HCT116 (cell line): ENCODE measurements around the gene CDKN1A. TPM values are rescaled to one million over a fixed set of nuclear protein-coding genes. Genes with fewer than 3 reads are reported as not detected.

Experiments
- ATAC-seq: fragments of 200-7000 bp; cut with Tn5 transposase; 2 replicates; pipeline ENCODE4 v1.9.1; 2020; ENCODE audit warnings: mild to moderate bottlenecking, moderate library complexity
- BruUV-seq: library from RNA; stranded (reverse); fragments of 400-500 nt; replicated peaks from 2 replicates; lab custom pipeline; 2021; lab: Mats Ljungman, UMichigan
- CTCF ChIA-PET: fragments of 300-600 bp; sonication (Branson Sonifier 250); formaldehyde crosslinking; loops from one replicate; lab custom pipeline; 2021; ENCODE audit warnings: antibody characterized with exemption; lab: Charles Lee
- POLR2A ChIA-PET: fragments of 300-600, 350-600 bp; sonication (Branson Sonifier 250); formaldehyde crosslinking; loops from one replicate; lab custom pipeline; 2021; ENCODE audit warnings: antibody characterized with exemption; lab: Charles Lee
- RAD21 ChIA-PET, 2 experiments: fragments of 300-600 bp; sonication (Branson Sonifier 250); formaldehyde crosslinking; loops; one replicate each; lab custom pipeline; 2023; ENCODE audit warnings: low total read pairs in 2 of 2; ENCODE audit not compliant: uncharacterized antibody in 2 of 2, unreplicated experiment in 2 of 2, low non-redundant PET in 1 of 2; lab: Charles Lee
- DNase-seq: peaks from one replicate; pipeline ENCODE4 v3.0.0-alpha.2; 2010; ENCODE audit warnings: low read depth, low spot score
- H2AFZ ChIP-seq: fragments of 200-600 bp; shearing (Covaris generic), sonication (generic); 2 replicates; pipeline ENCODE4 v1.6.1; 2017; ENCODE audit warnings: low read depth, mixed run types, mixed read lengths, antibody characterized with exemption, low read length; ENCODE audit not compliant: poor library complexity, severe bottlenecking
- H3K27ac ChIP-seq: 2 replicates; pipeline ENCODE4 v1.5.1; 2012; ENCODE audit warnings: low read depth, low read length
- H3K27me3 ChIP-seq: fragments of 200-600 bp; sonication (generic); 2 replicates; pipeline ENCODE4 v1.6.1; 2016; ENCODE audit warnings: mixed run types, low read length, mixed read lengths; ENCODE audit not compliant: insufficient read depth
- H3K36me3 ChIP-seq, 2 experiments: fragments of 200-500 bp in 1 of 2; fragments of 200-600 bp in 1 of 2; sonication (Bioruptor generic) in 1 of 2; sonication (generic) in 1 of 2; 2 replicates each; pipeline versions ENCODE4 v1.5.1 to v1.6.1; 2014 to 2016; ENCODE audit warnings: low read length in 2 of 2, inconsistent platforms in 1 of 2, mixed read lengths in 1 of 2, mixed run types in 1 of 2; ENCODE audit not compliant: insufficient read depth in 2 of 2, control insufficient read depth in 1 of 2
- H3K4me1 ChIP-seq, 2 experiments: fragments of 200-600 bp in 1 of 2; sonication (generic) in 1 of 2; 2 replicates each; pipeline versions ENCODE4 v1.5.1 to v1.6.1; 2012 to 2017; ENCODE audit warnings: low read length in 2 of 2, inconsistent platforms in 1 of 2, mild to moderate bottlenecking in 1 of 2, mixed read lengths in 1 of 2, mixed run types in 1 of 2, moderate library complexity in 1 of 2; ENCODE audit not compliant: insufficient read depth in 2 of 2, control insufficient read depth in 1 of 2
- H3K4me2 ChIP-seq: fragments of 200-600 bp; sonication (generic); 2 replicates; pipeline ENCODE4 v1.6.1; 2017; ENCODE audit warnings: mixed run types, low read length, mixed read lengths
- H3K4me3 ChIP-seq, 2 experiments: fragments of 200-600 bp in 1 of 2; sonication (generic) in 1 of 2; replicated peaks in 1 of 2; 2 replicates each; pipeline ENCODE4 v1.5.1; 2011 to 2016; ENCODE audit warnings: low read length in 2 of 2, control low read depth in 1 of 2, low read depth in 1 of 2, mild to moderate bottlenecking in 1 of 2, mixed read lengths in 1 of 2, mixed run types in 1 of 2
- H3K79me2 ChIP-seq: fragments of 200-600 bp; sonication (generic); 2 replicates; pipeline ENCODE4 v1.6.1; 2017; ENCODE audit warnings: mild to moderate bottlenecking, mixed run types, low read length, moderate library complexity, mixed read lengths; ENCODE audit not compliant: insufficient read depth
- H3K9ac ChIP-seq: fragments of 200-600 bp; sonication (generic); 2 replicates; pipeline ENCODE4 v1.6.1; 2016; ENCODE audit warnings: low read length, mixed read lengths
- H3K9me2 ChIP-seq: fragments of 200-600 bp; sonication (generic), shearing (Covaris generic); 2 replicates; pipeline ENCODE4 v1.6.1; 2017; ENCODE audit warnings: mixed run types, mild to moderate bottlenecking, moderate library complexity; ENCODE audit not compliant: insufficient read depth
- H3K9me3 ChIP-seq, 2 experiments: fragments of 200-500 bp in 1 of 2; fragments of 200-600 bp in 1 of 2; sonication (Bioruptor generic) in 1 of 2; sonication (generic) in 1 of 2; 2 replicates each; pipeline ENCODE4 v1.6.1; 2014 to 2017; ENCODE audit warnings: low read length in 2 of 2, mixed read lengths in 2 of 2, inconsistent platforms in 1 of 2, low read depth in 1 of 2, mild to moderate bottlenecking in 1 of 2, mixed run types in 1 of 2, moderate library complexity in 1 of 2; ENCODE audit not compliant: control insufficient read depth in 1 of 2, insufficient read depth in 1 of 2
- H4K20me1 ChIP-seq: fragments of 200-600 bp; sonication (generic), shearing (Covaris generic); 2 replicates; pipeline ENCODE4 v1.6.1; 2017; ENCODE audit warnings: mixed run types, mild to moderate bottlenecking, moderate library complexity; ENCODE audit not compliant: insufficient read depth
- CBX3 ChIP-seq: IDR thresholded peaks from 2 replicates; pipeline ENCODE4 v1.6.1; 2012; ENCODE audit warnings: low read depth
- CEBPB ChIP-seq: IDR thresholded peaks from 2 replicates; pipeline ENCODE4 v1.6.1; 2012; ENCODE audit warnings: low read depth
- CTCF ChIP-seq, 3 experiments: fragments of 200-600 bp in 1 of 3; sonication (generic) in 1 of 3; IDR thresholded peaks in 2 of 3; conservative IDR thresholded peaks in 1 of 3; 2 replicates each; pipeline ENCODE4 v1.5.1; 2012 to 2017; ENCODE audit warnings: low read depth in 2 of 3, low read length in 2 of 3, antibody characterized with exemption in 1 of 3, borderline replicate concordance in 1 of 3, control low read depth in 1 of 3, mild to moderate bottlenecking in 1 of 3, mixed read lengths in 1 of 3, mixed run types in 1 of 3, moderate library complexity in 1 of 3; ENCODE audit not compliant: insufficient read depth in 1 of 3
- EGR1 ChIP-seq: IDR thresholded peaks from 2 replicates; pipeline ENCODE4 v1.6.1; 2012; ENCODE audit warnings: low read depth
- EZH2phosphoT487 ChIP-seq: fragments of 200-600 bp; IDR thresholded peaks from 2 replicates; pipeline ENCODE4 v1.6.1; 2018; ENCODE audit warnings: antibody characterized with exemption, borderline replicate concordance
- FOSL1 ChIP-seq: IDR thresholded peaks from 2 replicates; pipeline ENCODE4 v1.6.1; 2012; ENCODE audit warnings: low read depth
- JUND ChIP-seq: IDR thresholded peaks from 2 replicates; pipeline ENCODE4 v1.6.1; 2012
- MAX ChIP-seq: IDR thresholded peaks from 2 replicates; pipeline ENCODE4 v1.6.1; 2012
- POLR2A ChIP-seq: IDR thresholded peaks from 2 replicates; pipeline ENCODE4 v1.7.0; 2011; ENCODE audit warnings: borderline replicate concordance; ENCODE audit not compliant: insufficient read depth, insufficient read length; ENCODE audit errors: extremely low read depth
- POLR2AphosphoS5 ChIP-seq: IDR thresholded peaks from 2 replicates; pipeline ENCODE4 v1.6.1; 2011; ENCODE audit warnings: mild to moderate bottlenecking, low read depth, low read length, moderate library complexity
- RAD21 ChIP-seq: IDR thresholded peaks from 2 replicates; pipeline ENCODE4 v1.6.1; 2012; ENCODE audit warnings: low read depth, mild to moderate bottlenecking
- SIN3A ChIP-seq: IDR thresholded peaks from 2 replicates; pipeline ENCODE4 v1.6.1; 2012; ENCODE audit warnings: low read depth
- SP1 ChIP-seq: IDR thresholded peaks from 2 replicates; pipeline ENCODE4 v1.6.1; 2012; ENCODE audit warnings: low read depth
- SRF ChIP-seq: IDR thresholded peaks from 2 replicates; pipeline ENCODE4 v1.6.1; 2012; ENCODE audit warnings: low read depth
- TCF7L2 ChIP-seq: IDR thresholded peaks from 2 replicates; pipeline ENCODE4 v1.7.0; 2011; ENCODE audit warnings: borderline replicate concordance, inconsistent platforms; ENCODE audit not compliant: insufficient read depth, insufficient read length; ENCODE audit errors: extremely low read depth
- YY1 ChIP-seq: IDR thresholded peaks from 2 replicates; pipeline ENCODE4 v1.6.1; 2011; ENCODE audit warnings: low read length, low read depth, moderate library complexity, mild to moderate bottlenecking; ENCODE audit not compliant: insufficient replicate concordance; ENCODE audit errors: extremely low read depth
- ZBTB33 ChIP-seq: IDR thresholded peaks from 2 replicates; pipeline ENCODE4 v1.6.1; 2011; ENCODE audit warnings: mild to moderate bottlenecking, low read length, moderate library complexity; ENCODE audit not compliant: insufficient replicate concordance; ENCODE audit errors: extremely low read depth
- ZFX ChIP-seq: fragments of 450-650 bp; IDR thresholded peaks from 2 replicates; pipeline ENCODE4 v1.6.1; 2017
- intact Hi-C: fragments of 100-400 bp; cut with micrococcal nuclease; formaldehyde crosslinking; loops from 2 replicates; pipeline ENCODE4 v1.10.0; 2022
- total RNA-seq: library from RNA; stranded (reverse); gene quantifications from one replicate; pipeline ENCODE4 v1.2.1, GENCODE V29; 2021; ENCODE audit not compliant: unreplicated experiment
- TF ChIP-seq, protein P1 (sequence below): IDR thresholded peaks from 2 replicates; pipeline ENCODE4 v1.6.1; 2012; ENCODE audit warnings: low read depth

CDKN1A gene
- total RNA-seq, 1 experiment from 2014 or later = 179 TPM

- intact Hi-C loops = no loop called here
- H3K36me3 ChIP-seq = no peaks in the 10 kb centered on the region
- no peaks in the 10 kb centered on the region for H3K9me2 ChIP-seq
- peaks cover 20 to 32% of the 10 kb centered on the region in 2 experiments; a peak in 3 of 4 replicates for H3K4me1 ChIP-seq
- ChIA-PET RAD21 (no interaction called here), CTCF (interaction anchor here (0.6 kb wide), 1 partner anchor 8 kb away, joined by 4 read pairs; no protein-coding TSS in a partner anchor), POLR2A (interaction anchor here (0.9 to 1.2 kb wide), 2 partner anchors 14 to 18 kb away, joined by 3 read pairs; no protein-coding TSS in a partner anchor)
- H3K4me3 ChIP-seq = no peak overlapping the region
- BruUV-seq = no TSS peak
- H3K27me3 ChIP-seq = no peaks in the 10 kb centered on the region
- H2AFZ ChIP-seq = peak overlapping the region; percentile 6
- H3K79me2 ChIP-seq = no peaks in the 10 kb centered on the region
- no peak for ATAC-seq
- H3K4me2 ChIP-seq = no peak overlapping the region
- H3K9me3 ChIP-seq = no peaks in the 10 kb centered on the region
- no peaks in the 10 kb centered on the region for H4K20me1 ChIP-seq
- H3K9ac ChIP-seq = no peak overlapping the region
- DNase-seq = no peak
- no peak overlapping the region for H3K27ac ChIP-seq
- no peak for TF ChIP-seq SIN3A
- TF ChIP-seq POLR2A = no peak
- no peak for TF ChIP-seq CEBPB
- TF ChIP-seq YY1 = no peak
- TF ChIP-seq RAD21 = no peak
- no peak for TF ChIP-seq FOSL1
- TF ChIP-seq TCF7L2 = no peak
- TF ChIP-seq ZFX = no peak
- TF ChIP-seq POLR2AphosphoS5 = no peak
- no peak for TF ChIP-seq EZH2phosphoT487
- no peak for TF ChIP-seq CBX3
- TF ChIP-seq EGR1 = no peak
- no peak for TF ChIP-seq SP1
- no peak for TF ChIP-seq MAX
- no peak for TF ChIP-seq JUND
- TF ChIP-seq, protein P1, sequence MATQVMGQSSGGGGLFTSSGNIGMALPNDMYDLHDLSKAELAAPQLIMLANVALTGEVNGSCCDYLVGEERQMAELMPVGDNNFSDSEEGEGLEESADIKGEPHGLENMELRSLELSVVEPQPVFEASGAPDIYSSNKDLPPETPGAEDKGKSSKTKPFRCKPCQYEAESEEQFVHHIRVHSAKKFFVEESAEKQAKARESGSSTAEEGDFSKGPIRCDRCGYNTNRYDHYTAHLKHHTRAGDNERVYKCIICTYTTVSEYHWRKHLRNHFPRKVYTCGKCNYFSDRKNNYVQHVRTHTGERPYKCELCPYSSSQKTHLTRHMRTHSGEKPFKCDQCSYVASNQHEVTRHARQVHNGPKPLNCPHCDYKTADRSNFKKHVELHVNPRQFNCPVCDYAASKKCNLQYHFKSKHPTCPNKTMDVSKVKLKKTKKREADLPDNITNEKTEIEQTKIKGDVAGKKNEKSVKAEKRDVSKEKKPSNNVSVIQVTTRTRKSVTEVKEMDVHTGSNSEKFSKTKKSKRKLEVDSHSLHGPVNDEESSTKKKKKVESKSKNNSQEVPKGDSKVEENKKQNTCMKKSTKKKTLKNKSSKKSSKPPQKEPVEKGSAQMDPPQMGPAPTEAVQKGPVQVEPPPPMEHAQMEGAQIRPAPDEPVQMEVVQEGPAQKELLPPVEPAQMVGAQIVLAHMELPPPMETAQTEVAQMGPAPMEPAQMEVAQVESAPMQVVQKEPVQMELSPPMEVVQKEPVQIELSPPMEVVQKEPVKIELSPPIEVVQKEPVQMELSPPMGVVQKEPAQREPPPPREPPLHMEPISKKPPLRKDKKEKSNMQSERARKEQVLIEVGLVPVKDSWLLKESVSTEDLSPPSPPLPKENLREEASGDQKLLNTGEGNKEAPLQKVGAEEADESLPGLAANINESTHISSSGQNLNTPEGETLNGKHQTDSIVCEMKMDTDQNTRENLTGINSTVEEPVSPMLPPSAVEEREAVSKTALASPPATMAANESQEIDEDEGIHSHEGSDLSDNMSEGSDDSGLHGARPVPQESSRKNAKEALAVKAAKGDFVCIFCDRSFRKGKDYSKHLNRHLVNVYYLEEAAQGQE = no peak
- TF ChIP-seq CTCF (IDR thresholded peaks at IDR 0.05 in 2 of 3, conservative IDR thresholded peaks at IDR 0.05 in 1 of 3; ENCODE audit: borderline replicate concordance in 1 of 3, insufficient read depth in 1 of 3, low read depth in 2 of 3, low read length in 2 of 3) = no peak
- no peak for TF ChIP-seq SRF
- no peak for TF ChIP-seq ZBTB33
These were observed 29.4 kb upstream of the CDKN1A start for GRCh38 chr6:36649086-36649485.
